DMS 273 (cell line): Measurements from ENCODE around the gene KRTAP10-8.
"Not testable (repeated sequence)": the region's sequence is repeated elsewhere in the genome, so short reads cannot be mapped to it uniquely, and the experiment has no call there.

Experiments
- DNase-seq: peaks from one replicate; lab custom pipeline; 2025; ENCODE audit not compliant: unreplicated experiment; lab: John Stamatoyannopoulos, UW

KRTAP10-8 gene

DNA sequence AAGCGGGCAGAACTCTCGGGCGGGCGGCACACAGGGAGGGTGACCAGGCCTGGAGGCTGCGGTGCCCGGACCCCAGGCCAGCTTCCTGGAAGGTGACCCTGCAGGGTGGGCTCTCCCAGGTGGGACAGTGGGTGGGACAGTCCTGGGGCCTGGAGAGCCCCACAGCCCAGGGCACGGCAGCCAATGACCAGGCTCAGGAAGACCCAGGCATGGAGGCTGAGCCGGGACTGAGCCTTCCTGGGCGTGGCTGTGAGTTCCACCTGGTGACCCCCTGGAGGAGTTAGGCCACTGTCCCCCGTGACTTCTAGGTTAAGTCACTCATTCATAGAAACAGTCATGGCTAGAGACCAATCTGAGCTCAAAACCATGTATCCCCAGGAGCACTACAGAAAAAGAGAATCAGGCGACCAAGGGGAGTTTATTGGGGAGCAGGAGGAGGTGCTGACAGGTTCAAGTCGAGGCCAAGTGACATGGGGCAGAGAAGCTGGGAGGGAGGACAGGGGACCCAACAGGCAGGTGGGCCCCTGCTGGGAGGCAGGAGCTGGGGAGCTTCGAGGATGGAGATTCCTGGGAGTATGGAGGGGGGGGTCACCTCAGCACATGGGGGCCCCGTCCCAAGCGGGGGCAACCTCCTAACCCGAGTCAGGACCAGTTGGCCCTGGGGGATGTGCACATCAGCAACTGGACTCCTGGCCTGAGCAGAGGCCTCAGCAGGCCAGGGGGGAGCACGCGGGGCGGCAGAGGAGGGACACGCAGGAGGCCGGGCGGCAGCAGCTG, 32.6 kb upstream of the KRTAP10-8 start:
- DNase-seq, result no peak

DNA sequence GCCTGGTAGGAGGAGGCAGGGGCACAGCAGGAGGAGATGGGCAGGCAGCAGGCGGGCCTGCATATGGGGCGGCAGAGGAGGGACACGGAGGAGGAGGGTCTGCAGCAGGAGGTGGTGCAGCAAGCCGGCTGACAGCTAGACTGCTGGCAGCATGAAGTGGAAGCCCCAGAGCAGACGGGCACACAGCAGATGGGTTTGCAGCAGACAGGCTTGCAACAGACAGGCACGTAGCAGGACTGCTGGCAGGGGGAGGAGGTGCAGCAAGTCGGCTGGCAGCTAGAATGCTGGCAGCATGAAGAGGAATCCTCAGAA, 32.1 kb upstream of the KRTAP10-8 start:
- DNase-seq, result peak; percentile 65

DNA sequence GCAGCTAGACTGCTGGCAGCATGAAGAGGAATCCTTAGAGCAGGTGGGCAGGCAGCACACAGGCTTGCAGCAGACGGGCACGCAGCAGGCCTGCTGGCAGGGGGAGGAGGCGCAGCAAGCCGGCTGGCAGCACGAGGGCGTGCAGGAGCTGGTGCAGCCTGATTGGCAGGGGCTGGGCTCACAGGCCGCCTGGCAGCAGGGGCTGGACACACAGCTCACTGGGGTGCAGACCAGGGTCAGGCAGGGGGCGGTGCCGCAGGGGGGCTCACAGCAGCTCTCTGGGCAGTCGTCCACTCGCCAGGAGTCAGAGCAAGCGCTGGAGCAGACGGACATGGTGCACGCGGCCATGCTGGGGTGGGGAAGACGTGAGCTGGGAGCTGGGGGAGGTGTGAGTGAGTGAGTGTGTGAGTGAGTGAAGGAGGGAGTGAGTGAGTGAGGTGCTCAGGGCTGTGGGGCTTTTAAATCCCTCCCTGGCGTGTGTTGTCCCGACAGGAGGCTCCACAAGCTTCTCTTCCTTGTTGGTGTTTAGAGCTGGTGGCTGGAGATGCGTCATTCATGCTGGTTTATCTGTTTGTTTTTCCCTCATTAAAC, 31.6 kb upstream of the KRTAP10-8 start, which contains the start of gene KRTAP10-5:
KRTAP10-5 (minus strand) TSS at position 374 of the 591 bp plus-strand sequence; CDS start at position 348, 26 bp downstream.
- not testable (repeated sequence) for DNase-seq

DNA sequence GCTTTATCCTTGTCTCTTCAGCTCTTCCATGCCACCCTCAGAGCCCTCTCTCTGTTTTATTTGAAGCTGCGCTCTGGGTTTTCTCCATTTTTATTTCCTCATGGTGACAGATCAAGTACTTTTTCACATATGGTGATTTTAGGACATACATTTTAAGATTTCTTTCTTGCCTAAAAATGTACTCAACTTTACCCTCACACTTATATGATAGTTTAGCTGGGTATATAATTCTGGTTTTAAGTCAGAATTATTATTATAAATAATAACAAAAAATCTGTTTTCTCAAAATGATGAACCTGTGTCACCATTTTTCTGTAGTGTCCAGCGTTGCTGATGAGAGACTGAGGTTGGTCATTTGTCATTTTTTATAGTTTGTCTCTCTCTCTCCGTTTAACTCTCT, 30.7 kb upstream of the KRTAP10-8 start:
- no peak for DNase-seq

DNA sequence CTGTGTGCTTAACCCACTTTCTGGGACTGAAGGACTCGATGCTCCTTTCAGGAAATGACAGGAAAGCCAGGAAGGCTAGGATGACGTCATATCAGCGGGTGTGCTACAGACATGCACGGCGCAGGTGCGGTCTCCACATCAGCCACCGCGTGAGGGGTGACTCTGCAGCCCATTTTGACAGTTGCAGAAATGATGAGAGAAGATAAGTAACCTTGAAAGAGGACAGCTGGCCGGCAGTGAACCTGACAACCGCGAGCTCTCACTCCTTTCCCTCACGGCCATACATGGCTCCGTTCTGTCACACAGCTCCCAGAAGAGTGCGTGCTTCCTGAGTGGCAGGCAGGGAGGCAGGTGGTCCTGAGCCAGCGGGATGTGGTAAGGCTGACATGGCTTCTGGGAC, 29.8 kb upstream of the KRTAP10-8 start:
- no peak for DNase-seq

- peak; percentile 54 for DNase-seq
These were observed 28.6 kb upstream of the KRTAP10-8 start for GRCh38 chr21:44583089-44583799.

- DNase-seq, result no peak
These were observed 28.1 kb upstream of the KRTAP10-8 start for GRCh38 chr21:44583800-44584147.

- no peak for DNase-seq
These were observed 26.0 kb upstream of the KRTAP10-8 start for GRCh38 chr21:44585892-44586291.

GRCh38 chr21:44589094-44589493, 22.8 kb upstream of the KRTAP10-8 start:
- no peak for DNase-seq

GRCh38 chr21:44589586-44590305, 22.1 kb upstream of the KRTAP10-8 start:
- no peak for DNase-seq

DNA sequence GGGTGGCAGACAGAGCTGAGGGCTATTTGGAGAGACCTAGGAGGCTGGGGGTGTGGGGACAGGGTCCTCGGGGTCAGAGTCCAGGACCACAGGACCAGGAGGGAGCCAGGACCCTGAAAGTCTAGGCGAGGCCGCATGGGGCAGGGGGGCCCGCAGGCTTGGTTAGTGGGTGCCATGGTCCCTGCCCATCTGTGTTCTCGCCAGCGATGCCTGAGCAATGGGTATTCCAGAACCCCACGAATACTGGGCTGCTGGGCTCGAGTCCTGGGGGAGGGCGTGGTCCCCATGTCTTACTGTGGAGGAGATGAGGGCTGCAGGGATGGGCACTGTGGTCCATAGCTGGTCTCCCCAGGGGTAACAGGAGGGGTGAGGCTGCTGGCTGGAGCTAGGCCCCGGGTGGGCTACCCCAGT, 21.6 kb upstream of the KRTAP10-8 start:
- no peak for DNase-seq

DNA sequence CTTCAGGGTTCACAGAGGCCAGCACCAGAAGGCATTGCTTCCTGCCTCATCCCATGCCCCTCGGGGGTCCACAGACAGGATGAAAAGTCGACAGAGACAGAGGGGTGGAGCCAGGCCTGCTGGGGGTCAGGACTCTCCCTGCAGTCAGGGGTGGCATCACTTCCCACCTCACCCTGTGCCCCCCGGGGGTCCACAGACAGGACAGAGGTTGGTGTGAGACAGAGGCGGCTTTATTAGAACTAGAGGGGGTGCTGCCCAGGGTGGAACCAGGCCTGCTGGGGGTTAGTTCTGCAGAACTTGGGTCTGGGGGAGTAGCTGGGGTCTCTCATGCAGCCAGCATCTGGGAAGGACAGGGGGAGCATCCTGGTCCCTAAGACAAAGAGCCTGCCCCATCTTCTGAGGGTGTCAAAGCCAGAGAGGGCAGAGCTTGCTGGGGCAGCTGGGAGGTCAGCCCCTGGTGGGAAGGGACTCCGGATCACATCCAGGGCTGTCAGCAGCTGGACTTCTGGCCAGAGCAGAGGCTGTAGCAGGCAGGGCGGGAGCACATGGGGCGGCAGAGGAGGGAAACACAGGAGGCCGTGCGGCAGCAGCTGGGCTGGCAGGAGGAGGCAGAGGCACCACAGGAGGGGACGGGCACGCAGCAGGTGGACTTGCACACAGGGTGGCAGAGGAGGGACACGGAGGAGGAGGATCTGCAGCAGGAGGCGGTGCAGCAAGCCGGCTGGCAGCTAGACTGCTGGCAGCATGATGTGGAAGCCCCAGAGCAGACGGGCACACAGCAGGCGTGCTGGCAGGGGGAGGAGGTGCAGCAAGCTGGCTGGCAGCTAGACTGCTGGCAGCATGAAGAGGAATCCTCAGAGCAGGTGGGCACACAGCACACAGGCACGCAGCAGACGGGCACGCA, 20.7 kb upstream of the KRTAP10-8 start:
- DNase-seq, result peak; percentile 85

DNA sequence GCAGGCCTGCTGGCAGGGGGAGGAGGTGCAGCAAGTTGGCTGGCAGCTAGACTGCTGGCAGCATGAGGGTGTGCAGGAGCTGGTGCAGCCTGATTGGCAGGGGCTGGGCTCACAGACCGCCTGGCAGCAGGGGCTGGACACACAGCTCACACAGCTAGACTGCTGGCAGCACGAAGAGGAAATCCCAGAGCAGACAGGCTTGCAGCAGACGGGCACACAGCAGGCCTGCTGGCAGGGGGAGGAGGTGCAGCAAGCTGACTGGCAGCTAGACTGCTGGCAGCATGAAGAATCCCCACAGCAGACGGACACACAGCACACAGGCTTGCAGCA, 20.1 kb upstream of the KRTAP10-8 start:
- peak; percentile 81 for DNase-seq

DNA sequence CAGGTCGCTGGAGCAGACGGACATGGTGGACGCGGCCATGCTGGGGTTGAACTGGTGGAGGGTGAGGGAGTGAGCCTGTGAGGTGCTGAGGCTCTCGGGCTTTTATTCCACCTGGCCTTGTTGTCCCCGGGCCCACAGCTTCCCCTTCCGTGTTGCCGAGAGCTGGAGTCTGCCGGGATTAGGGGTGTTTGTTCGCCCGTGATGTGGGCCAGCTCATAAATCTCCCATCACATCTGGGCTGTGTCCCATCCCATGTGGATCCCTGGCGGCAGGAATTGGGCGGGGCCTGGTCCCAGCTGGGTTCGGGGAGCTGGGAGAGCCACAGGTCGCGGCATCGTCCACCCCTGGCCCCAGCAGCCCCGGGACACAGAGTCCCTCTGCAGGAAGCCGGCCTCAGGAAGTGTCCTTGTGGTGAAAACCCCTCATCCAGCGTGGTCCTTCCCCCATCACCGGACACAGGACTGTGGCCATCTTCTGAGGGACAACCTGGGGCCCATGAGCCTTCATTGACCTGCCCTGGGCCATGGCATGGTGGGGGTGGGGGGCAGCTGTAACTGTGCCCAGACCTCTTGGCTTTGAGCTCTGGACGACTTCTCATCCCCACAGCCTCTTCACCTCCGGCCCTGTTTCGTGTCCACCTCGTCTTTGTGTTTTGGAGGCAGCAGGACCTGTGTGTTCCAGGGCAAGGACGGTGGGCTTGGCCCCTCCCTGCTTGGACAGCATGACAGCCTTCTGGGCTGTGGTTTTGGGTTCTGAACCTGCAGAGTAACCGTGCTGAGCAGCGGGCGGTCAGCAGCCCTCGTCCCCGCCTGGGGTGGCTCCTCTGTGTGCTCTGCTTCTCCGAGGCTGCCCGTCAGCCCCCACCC, 19.2 kb upstream of the KRTAP10-8 start, which contains the start of gene KRTAP10-6:
KRTAP10-6 (minus strand) TSS at position 60 of the 866 bp plus-strand sequence; CDS start at position 39, 21 bp downstream.
- peak; percentile 57 for DNase-seq

GRCh38 chr21:44593598-44594405, 18.1 kb upstream of the KRTAP10-8 start:
- peak; percentile 37 for DNase-seq

GRCh38 chr21:44594406-44594916, 17.4 kb upstream of the KRTAP10-8 start:
- DNase-seq, result no peak

- DNase-seq, result no peak
These were observed 16.4 kb upstream of the KRTAP10-8 start for GRCh38 chr21:44595524-44595923.

DNA sequence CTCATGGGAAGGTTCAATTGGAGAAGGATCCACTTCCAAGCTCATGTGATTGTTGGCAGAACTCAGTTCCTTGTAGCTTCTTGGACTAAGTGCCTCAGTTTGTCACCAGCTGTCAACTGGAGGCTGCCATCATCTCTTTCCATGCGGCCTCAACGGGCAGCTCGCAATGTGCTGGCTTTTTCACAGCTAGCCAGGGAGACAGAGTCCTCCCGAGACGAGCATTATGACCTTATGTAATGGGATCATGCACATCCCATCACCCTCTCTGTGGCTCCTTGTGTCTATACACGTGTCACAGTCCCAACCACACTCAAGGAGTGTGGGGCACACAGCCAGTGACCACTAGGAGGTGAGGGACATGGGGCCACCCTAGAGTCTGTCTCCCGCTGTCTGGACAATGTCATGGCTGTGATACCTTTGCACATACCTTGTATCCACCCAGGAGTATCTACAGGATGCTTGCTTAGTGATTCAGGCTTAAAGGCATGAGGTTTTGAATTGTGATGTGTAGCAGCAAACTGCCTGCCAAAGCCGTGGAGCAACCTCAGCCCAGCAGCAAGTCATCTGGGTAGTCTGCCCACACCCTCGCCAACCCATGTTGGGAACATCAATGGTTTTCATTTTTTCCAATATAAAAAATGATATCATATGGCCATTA, 15.7 kb upstream of the KRTAP10-8 start:
- no peak for DNase-seq
